Fibroblast of upper back skin (primary cell): ENCODE measurements around the gene GALNT2.

Experiments used
- DNase-seq: peaks from one replicate; pipeline ENCODE4 v3.0.0-alpha.2; 2013

GALNT2 gene

GRCh38 chr1:230052018-230052417, 15.0 kb upstream of the GALNT2 start:
- DNase-seq: no peak

GRCh38 chr1:230052665-230053064, 14.4 kb upstream of the GALNT2 start:
- DNase-seq: no peak

- no peak for DNase-seq
Measured at GRCh38 chr1:230054092-230054749, 12.8 kb upstream of the GALNT2 start.

GRCh38 chr1:230056098-230056497, 10.9 kb upstream of the GALNT2 start:
- DNase-seq: no peak

GRCh38 chr1:230057100-230057499, 9.9 kb upstream of the GALNT2 start:
- no peak for DNase-seq

- DNase-seq: no peak
Measured at GRCh38 chr1:230057681-230058565, 9.1 kb upstream of the GALNT2 start.

GRCh38 chr1:230058626-230059025, 8.4 kb upstream of the GALNT2 start:
- no peak for DNase-seq

- no peak for DNase-seq
Measured at GRCh38 chr1:230061801-230062200, 5.2 kb upstream of the GALNT2 start.

- DNase-seq: no peak
Measured at GRCh38 chr1:230062521-230062920, 4.5 kb upstream of the GALNT2 start.

- no peak for DNase-seq
Measured at GRCh38 chr1:230064283-230064682, 2.8 kb upstream of the GALNT2 start.

GRCh38 chr1:230065161-230065560, 1.9 kb upstream of the GALNT2 start:
- DNase-seq: no peak

- no peak for DNase-seq
Measured at GRCh38 chr1:230065571-230065970, 1.5 kb upstream of the GALNT2 start.

GRCh38 chr1:230066031-230066430, 1.0 kb upstream of the GALNT2 start:
- DNase-seq: no peak

GRCh38 chr1:230067419-230067870, 407 bp downstream of the GALNT2 start:
- DNase-seq: no peak

GRCh38 chr1:230067871-230068620, 1.0 kb downstream of the GALNT2 start:
- no peak for DNase-seq

- no peak for DNase-seq
Measured at GRCh38 chr1:230068621-230068873, 1.5 kb downstream of the GALNT2 start.

GRCh38 chr1:230068952-230069684, 2.1 kb downstream of the GALNT2 start:
- DNase-seq: no peak

GRCh38 chr1:230069796-230070195, 2.8 kb downstream of the GALNT2 start:
- DNase-seq: no peak

GRCh38 chr1:230070321-230071208, 3.5 kb downstream of the GALNT2 start:
- no peak for DNase-seq

- no peak for DNase-seq
Measured at GRCh38 chr1:230071316-230071715, 4.3 kb downstream of the GALNT2 start.

GRCh38 chr1:230072296-230072695, 5.3 kb downstream of the GALNT2 start:
- DNase-seq: no peak

GRCh38 chr1:230072866-230073265, 5.8 kb downstream of the GALNT2 start:
- DNase-seq: no peak
